GM13976 (cell line): Measurements from ENCODE around the gene TEN1.

ENCODE experiments used
- DNase-seq: peaks from one replicate; pipeline ENCODE4 v3.0.0; 2012; ENCODE audit warnings: low spot score
- in situ Hi-C: fragments of 300-500 bp; cut with MboI; formaldehyde crosslinking; loops from one replicate; pipeline ENCODE4 v1.12.0; 2022; ENCODE audit warnings: low sequenced_read_pairs, mixed read lengths, inconsistent platforms; ENCODE audit not compliant: unreplicated experiment
- TF ChIP-seq, protein P1 (sequence below): IDR thresholded peaks from 2 replicates; pipeline ENCODE4 v1.5.1; 2012; ENCODE audit warnings: borderline replicate concordance, mild to moderate bottlenecking; ENCODE audit not compliant: insufficient read depth; ENCODE audit errors: extremely low read depth, missing control alignments, control extremely low read depth

Gene TEN1

GRCh38 chr17:75978938-75979704 is at the start of gene TEN1, which contains the start of gene ACOX1:
Gene TEN1, plus strand, starts transcription at chr17:75979240. Its CDS starts 6,953 bp downstream, at chr17:75986193.
Gene ACOX1, minus strand, starts transcription at chr17:75979166. Its CDS starts 93 bp downstream, at chr17:75979073.
- TF ChIP-seq, protein P1, sequence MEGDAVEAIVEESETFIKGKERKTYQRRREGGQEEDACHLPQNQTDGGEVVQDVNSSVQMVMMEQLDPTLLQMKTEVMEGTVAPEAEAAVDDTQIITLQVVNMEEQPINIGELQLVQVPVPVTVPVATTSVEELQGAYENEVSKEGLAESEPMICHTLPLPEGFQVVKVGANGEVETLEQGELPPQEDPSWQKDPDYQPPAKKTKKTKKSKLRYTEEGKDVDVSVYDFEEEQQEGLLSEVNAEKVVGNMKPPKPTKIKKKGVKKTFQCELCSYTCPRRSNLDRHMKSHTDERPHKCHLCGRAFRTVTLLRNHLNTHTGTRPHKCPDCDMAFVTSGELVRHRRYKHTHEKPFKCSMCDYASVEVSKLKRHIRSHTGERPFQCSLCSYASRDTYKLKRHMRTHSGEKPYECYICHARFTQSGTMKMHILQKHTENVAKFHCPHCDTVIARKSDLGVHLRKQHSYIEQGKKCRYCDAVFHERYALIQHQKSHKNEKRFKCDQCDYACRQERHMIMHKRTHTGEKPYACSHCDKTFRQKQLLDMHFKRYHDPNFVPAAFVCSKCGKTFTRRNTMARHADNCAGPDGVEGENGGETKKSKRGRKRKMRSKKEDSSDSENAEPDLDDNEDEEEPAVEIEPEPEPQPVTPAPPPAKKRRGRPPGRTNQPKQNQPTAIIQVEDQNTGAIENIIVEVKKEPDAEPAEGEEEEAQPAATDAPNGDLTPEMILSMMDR, result peak; percentile 30
- peak; percentile 95 for DNase-seq
- in situ Hi-C loops, result no loop called here

DNA sequence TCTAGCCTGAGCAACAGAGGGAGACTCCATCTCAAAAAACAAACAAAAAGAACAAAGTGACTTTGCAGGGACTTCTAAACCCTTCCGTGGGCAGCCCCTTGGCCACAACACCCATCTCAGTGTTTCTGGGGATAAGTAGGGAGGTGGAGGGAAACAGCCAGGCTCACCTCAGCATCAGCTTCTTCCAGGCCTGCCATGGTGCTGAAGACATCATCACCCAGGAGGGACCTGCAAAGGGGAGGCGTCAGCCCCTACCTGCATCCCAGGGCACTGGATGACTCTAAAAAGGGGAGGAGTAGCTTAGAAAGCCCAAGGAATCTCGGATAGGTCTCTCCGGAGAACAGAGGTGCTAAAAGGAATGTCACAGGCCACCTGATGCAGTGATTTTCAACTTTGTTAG is 48.0 kb upstream of the TEN1 start:
- in situ Hi-C loops, result no loop called here
- DNase-seq, result no peak
- TF ChIP-seq, protein P1, result no peak

GRCh38 chr17:75932852-75933251 is 46.2 kb upstream of the TEN1 start:
- TF ChIP-seq, protein P1, result no peak
- DNase-seq, result no peak
- in situ Hi-C loops, result no loop called here

DNA sequence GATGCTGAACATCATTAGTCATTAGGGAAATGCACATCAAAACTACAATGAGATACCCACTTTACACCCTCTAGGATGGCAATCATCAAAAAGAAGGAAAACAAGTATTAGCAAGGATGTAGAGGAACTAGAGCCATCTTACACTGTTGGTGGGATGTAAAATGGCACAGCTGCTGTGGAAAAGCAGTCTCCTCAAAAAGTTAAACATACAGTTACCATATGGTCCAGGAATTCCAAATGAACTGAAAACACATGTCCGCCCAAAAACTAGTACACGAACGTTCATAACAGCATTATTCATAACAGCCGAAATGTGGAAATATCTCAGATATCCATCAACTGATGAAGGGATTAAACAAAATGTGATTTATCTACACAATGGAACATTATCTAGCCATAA is 45.2 kb upstream of the TEN1 start:
- TF ChIP-seq, protein P1, result no peak
- no peak for DNase-seq
- in situ Hi-C loops, result no loop called here

GRCh38 chr17:75937652-75938051 is 41.4 kb upstream of the TEN1 start:
- TF ChIP-seq, protein P1, result no peak
- DNase-seq, result no peak
- in situ Hi-C loops, result no loop called here

GRCh38 chr17:75940727-75941441 is 38.2 kb upstream of the TEN1 start, which contains the start of gene FBF1:
Gene FBF1, minus strand, starts transcription at chr17:75941042. Its CDS starts 2,893 bp downstream, at chr17:75938149.
- in situ Hi-C loops, result no loop called here
- DNase-seq, result peak; percentile 99
- TF ChIP-seq, protein P1, result no peak
